COR-L47 (cell line): Measurements from ENCODE around the gene KLF8.

ENCODE experiments used
- DNase-seq: peaks from one replicate; lab custom pipeline; 2025; lab: John Stamatoyannopoulos, UW

Gene KLF8

GRCh38 chrX:56310581-56310980, 78.4 kb downstream of the KLF8 start:
- no peak for DNase-seq

GRCh38 chrX:56313308-56313707, 81.2 kb downstream of the KLF8 start:
- DNase-seq = no peak

GRCh38 chrX:56314334-56314733, 82.2 kb downstream of the KLF8 start:
- DNase-seq = no peak

- no peak for DNase-seq
These were observed 85.9 kb downstream of the KLF8 start for GRCh38 chrX:56318076-56318475.

DNA sequence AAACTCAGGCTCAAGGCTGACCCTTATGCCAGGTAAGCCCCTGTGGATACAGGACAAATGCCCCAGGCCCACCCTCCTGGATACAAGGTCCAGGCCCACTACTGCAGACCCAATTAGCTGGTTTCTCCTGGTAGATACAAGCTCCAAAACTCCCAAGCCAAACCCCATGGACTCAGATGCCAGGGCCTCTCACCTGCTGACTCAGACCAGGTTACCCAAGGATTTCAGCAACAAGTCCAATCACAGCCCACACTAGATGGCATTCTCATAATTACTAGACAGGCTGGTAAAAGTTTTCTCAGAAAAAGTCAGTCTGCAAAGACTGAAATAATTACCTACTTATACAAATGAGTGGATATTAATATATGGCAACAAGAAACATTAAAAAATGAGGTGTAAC, 87.0 kb downstream of the KLF8 start:
- no peak for DNase-seq
